Psoas muscle (tissue), 8 donors: ENCODE data around the gene ARL6IP5. TPM values are rescaled to one million over a fixed set of nuclear protein-coding genes. Genes with fewer than 3 reads are reported as not detected.
A peak's percentile ranks its signal among the peaks of the same experiment; 100 is the strongest.

Experiments used
- ATAC-seq, 4 donors: fragments of 200-7000 bp; cut with Tn5 transposase; one replicate each; pipeline ENCODE4 v1.9.1; 2020; ENCODE audit warnings: moderate library complexity in 3 of 4, mild to moderate bottlenecking in 2 of 4
- DNase-seq, 2 donors: peaks; one replicate each; pipeline ENCODE4 v3.0.0-alpha.2; 2020
- H3K27ac ChIP-seq: fragments of 200-600 bp; one replicate; pipeline ENCODE4 v1.8.0; 2022
- H3K27me3 ChIP-seq, 3 donors: fragments of 200-600 bp in 1 of 3; one replicate each; pipeline versions ENCODE4 v1.6.1 to v1.8.0; 2013 to 2022; ENCODE audit warnings: low read length in 2 of 3, mild to moderate bottlenecking in 2 of 3, moderate library complexity in 1 of 3; ENCODE audit not compliant: insufficient read depth in 3 of 3
- H3K36me3 ChIP-seq, 2 donors: fragments of 200-600 bp in 1 of 2; one replicate each; pipeline versions ENCODE4 v1.6.1 to v1.8.0; 2013 to 2022; ENCODE audit warnings: low read depth in 1 of 2, mild to moderate bottlenecking in 1 of 2, moderate library complexity in 1 of 2; ENCODE audit not compliant: insufficient read depth in 1 of 2
- H3K4me1 ChIP-seq: fragments of 200-600 bp; one replicate; pipeline ENCODE4 v1.8.0; 2022
- H3K4me3 ChIP-seq: fragments of 200-600 bp; one replicate; pipeline ENCODE4 v1.8.0; 2022; ENCODE audit warnings: mild to moderate bottlenecking
- H3K9me3 ChIP-seq: fragments of 200-600 bp; one replicate; pipeline ENCODE4 v1.8.0; 2022
- whole genome bisulfite sequencing, 3 donors: extraction: QIAGEN DNeasy Blood & Tissue Kit; methylation state at CpG; one replicate each; pipeline versions ENCODE4 v1.1.6 to v1.1.7; 2013; 5-methylcytosine and 5-hydroxymethylcytosine counted together
- intact Hi-C, 2 donors: fragments of 100-400 bp; cut with DNase I; formaldehyde crosslinking; loops; one replicate each; pipeline versions ENCODE4 v1.11.0 to v1.14.2; 2022
- polyA plus RNA-seq, 3 donors: library from polyadenylated mRNA; stranded (reverse); fragments of 200-250 nt; gene quantifications; one replicate each; pipeline ENCODE4 v1.2.3, GENCODE V29; 2013
- total RNA-seq, 4 donors: library from RNA; stranded (reverse); fragmentation: NEBNext Ultra II Directional in 2 of 4; extraction: Animal tissue kit (Norgen Biotek cat#: 25700) in 2 of 4; gene quantifications; one replicate each; pipeline versions ENCODE4 v1.2.1 to v1.2.4, GENCODE V29; 2021 to 2023
- TF ChIP-seq, protein P1 (sequence below): fragments of 200-600 bp; IDR thresholded peaks from one replicate; pipeline ENCODE4 v1.8.0; 2022; ENCODE audit warnings: antibody characterized with exemption
- donor health status: healthy with polysubstance abuse.
- donor health status: DM: no; HTN: no; CAD: no; lungs with moderate emphysema.
- donor health status: Bipolar disorder and iron deficiency.
- donor health status: healthy.
- donor health status: DM: yes; HTN: yes; CAD: no.
- donor health status: DM: no; HTN: no; CAD: no.
- donor health status: DM: no; HTN: no; CAD: no.
- donor health status: DM: yes; HTN: yes; CAD: no.

The ARL6IP5 gene
- total and polyA plus RNA-seq, 7 donors = 82.1 to 191 (median 146) TPM

GRCh38 chr3:69107841-69108240 is 23.1 kb downstream of the ARL6IP5 start:
- Histone ChIP-seq H3K36me3 (peaks cover 9 to 61% of the 10 kb centered on the region in 2 donors), H3K27me3 (no peaks in the 10 kb centered on the region), H3K27ac (peak overlapping the region; percentile 98), H3K9me3 (no peaks in the 10 kb centered on the region), H3K4me1 (peaks cover 71% of the 10 kb centered on the region), H3K4me3 (no peak overlapping the region)
- 70 to 78% (median 70%) methylated on average over 5 of the region's 5 CpGs for WGBS, 3 donors
- TF ChIP-seq, protein P1, sequence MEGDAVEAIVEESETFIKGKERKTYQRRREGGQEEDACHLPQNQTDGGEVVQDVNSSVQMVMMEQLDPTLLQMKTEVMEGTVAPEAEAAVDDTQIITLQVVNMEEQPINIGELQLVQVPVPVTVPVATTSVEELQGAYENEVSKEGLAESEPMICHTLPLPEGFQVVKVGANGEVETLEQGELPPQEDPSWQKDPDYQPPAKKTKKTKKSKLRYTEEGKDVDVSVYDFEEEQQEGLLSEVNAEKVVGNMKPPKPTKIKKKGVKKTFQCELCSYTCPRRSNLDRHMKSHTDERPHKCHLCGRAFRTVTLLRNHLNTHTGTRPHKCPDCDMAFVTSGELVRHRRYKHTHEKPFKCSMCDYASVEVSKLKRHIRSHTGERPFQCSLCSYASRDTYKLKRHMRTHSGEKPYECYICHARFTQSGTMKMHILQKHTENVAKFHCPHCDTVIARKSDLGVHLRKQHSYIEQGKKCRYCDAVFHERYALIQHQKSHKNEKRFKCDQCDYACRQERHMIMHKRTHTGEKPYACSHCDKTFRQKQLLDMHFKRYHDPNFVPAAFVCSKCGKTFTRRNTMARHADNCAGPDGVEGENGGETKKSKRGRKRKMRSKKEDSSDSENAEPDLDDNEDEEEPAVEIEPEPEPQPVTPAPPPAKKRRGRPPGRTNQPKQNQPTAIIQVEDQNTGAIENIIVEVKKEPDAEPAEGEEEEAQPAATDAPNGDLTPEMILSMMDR = no peak
- ATAC-seq (no peak), DNase-seq (no peak)
- intact Hi-C loops = no loop called here

- Histone ChIP-seq H3K4me3 (no peak overlapping the region), H3K36me3 (peaks cover 5 to 51% of the 10 kb centered on the region in 2 donors), H3K9me3 (no peaks in the 10 kb centered on the region), H3K27ac (peak overlapping the region; percentile 98), H3K27me3 (no peaks in the 10 kb centered on the region), H3K4me1 (peaks cover 69% of the 10 kb centered on the region)
- intact Hi-C loops = no loop called here
- TF ChIP-seq, protein P1 = no peak
- DNase-seq (no peak), ATAC-seq (peak in 2 of 4 donors; percentile 30 to 37)
- WGBS, 3 donors = 38 to 56% (median 45%) methylated on average over 5 of the region's 5 CpGs
These were observed 24.1 kb downstream of the ARL6IP5 start for GRCh38 chr3:69108811-69109210.

DNA sequence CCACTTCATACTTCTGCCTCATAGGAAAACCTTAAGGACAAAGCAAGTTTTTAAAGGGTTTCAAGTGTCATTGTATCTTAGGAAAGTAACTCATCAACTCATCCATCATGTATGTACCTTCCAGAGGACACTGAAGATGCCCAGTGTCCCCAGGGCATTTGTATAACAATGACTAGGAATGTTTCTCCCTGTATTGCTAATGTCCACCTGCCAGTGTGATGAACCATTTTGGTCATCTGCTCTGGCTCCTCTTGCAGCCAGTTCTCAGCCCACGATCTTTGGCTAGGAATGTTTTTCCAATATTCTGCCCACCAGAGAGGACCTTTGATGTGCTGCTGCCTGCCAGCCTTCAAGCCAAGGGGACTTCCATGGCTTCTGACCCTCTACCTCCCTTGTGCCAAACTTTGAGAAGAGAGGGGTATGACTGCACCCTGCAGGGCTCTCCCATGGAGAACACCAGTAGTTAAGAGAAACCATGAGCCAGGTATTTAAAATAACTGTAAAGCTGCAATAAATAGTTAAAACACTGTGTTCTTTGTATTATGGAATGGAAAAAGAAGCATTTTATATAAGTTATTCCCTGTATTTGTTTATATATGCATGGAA is 26.3 kb downstream of the ARL6IP5 start:
- no peak for DNase-seq
- 28 to 31% (median 29%) methylated on average over 1 of the region's 1 CpG for WGBS, 3 donors
- Histone ChIP-seq H3K4me1 (peaks cover 67% of the 10 kb centered on the region), H3K36me3 (peaks cover 0 to 35% of the 10 kb centered on the region in 2 donors), H3K27me3 (no peaks in the 10 kb centered on the region), H3K9me3 (no peaks in the 10 kb centered on the region), H3K4me3 (no peak overlapping the region), H3K27ac (peak overlapping the region; percentile 98)
- intact Hi-C loops = no loop called here
- peak in 3 of 4 donors; percentile 27 to 68 (median 40) for ATAC-seq
- TF ChIP-seq, protein P1 = no peak

DNA sequence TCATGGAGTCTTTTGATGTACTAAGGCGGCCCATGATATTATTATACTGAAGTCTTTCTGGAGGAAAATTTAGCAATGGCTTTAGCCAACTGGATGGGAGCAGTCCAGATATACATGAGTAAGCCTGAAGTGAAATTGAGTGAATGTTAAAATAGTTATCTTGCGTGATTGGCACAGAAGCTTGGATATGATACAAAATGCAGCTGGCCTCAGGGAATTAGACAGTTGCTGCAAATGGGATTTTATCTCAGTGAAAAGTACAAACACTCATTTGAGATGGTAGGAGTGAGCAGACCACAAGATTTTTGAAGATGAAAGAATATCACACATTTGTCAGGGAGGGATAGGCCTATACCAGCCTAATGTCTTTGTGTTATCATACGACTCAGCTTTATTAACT is 28.8 kb downstream of the ARL6IP5 start:
- DNase-seq (no peak), ATAC-seq (peak; percentile 24 to 58 (median 42))
- no peaks in the 10 kb centered on the region for H3K27me3 ChIP-seq
- H3K4me1 ChIP-seq = peaks cover 65% of the 10 kb centered on the region
- WGBS, 3 donors = 27 to 44% (median 34%) methylated on average over 3 of the region's 3 CpGs
- no peaks in the 10 kb centered on the region for H3K9me3 ChIP-seq
- intact Hi-C loops = no loop called here
- peaks cover 0 to 22% of the 10 kb centered on the region in 2 donors for H3K36me3 ChIP-seq
- peak overlapping the region; percentile 98 for H3K27ac ChIP-seq
- H3K4me3 ChIP-seq = peak overlapping the region; percentile 65
- TF ChIP-seq, protein P1 = no peak
